Ishikawa (cell line): ENCODE measurements around the gene SAMD8.

ENCODE experiments used
- CEBPB ChIP-seq: IDR thresholded peaks from 2 replicates; pipeline ENCODE4 v1.6.1; 2012
- EGR1 ChIP-seq: IDR thresholded peaks from 2 replicates; pipeline ENCODE4 v1.6.1; 2012
- EP300 ChIP-seq: IDR thresholded peaks from 2 replicates; pipeline ENCODE4 v1.6.1; 2012; ENCODE audit warnings: borderline replicate concordance
- RAD21 ChIP-seq: IDR thresholded peaks from 2 replicates; pipeline ENCODE4 v1.6.1; 2012; ENCODE audit warnings: low read depth
- REST ChIP-seq: IDR thresholded peaks from 2 replicates; pipeline ENCODE4 v1.6.1; 2012; ENCODE audit warnings: low read depth, mild to moderate bottlenecking
- YY1 ChIP-seq: IDR thresholded peaks from 2 replicates; pipeline ENCODE4 v1.6.1; 2012; ENCODE audit warnings: low read depth

- TF ChIP-seq EP300 (no peak), EGR1 (no peak), REST (no peak), CEBPB (no peak), YY1 (no peak), RAD21 (no peak)
Measured at GRCh38 chr10:75117995-75118394, 6.5 kb downstream of the SAMD8 start.
